LNCaP clone FGC (cell line): ENCODE measurements around the gene PTPN5.

Experiments
- DNase-seq: peaks from one replicate; pipeline ENCODE4 v3.0.0-alpha.2; 2011; ENCODE audit warnings: low read depth
- H3K4me3 ChIP-seq: 2 replicates; pipeline ENCODE4 v1.5.1; 2011; ENCODE audit warnings: mild to moderate bottlenecking, low read depth, low read length, control low read depth
- CTCF ChIP-seq: IDR thresholded peaks from 2 replicates; pipeline ENCODE4 v1.5.1; 2012; ENCODE audit warnings: mild to moderate bottlenecking; ENCODE audit not compliant: control insufficient read depth, insufficient read depth; ENCODE audit errors: extremely low read depth

The PTPN5 gene

GRCh38 chr11:18741783-18742182, 49.8 kb downstream of the PTPN5 start:
- H3K4me3 ChIP-seq, result no peak overlapping the region
- DNase-seq, result no peak
- TF ChIP-seq CTCF, result no peak

GRCh38 chr11:18739685-18740084, 51.9 kb downstream of the PTPN5 start:
- TF ChIP-seq CTCF, result peak; percentile 5; the same call in 1 of the 2 replicates
- no peak for DNase-seq

GRCh38 chr11:18737642-18738041, 54.0 kb downstream of the PTPN5 start:
- no peak for DNase-seq

More at GRCh38 chr11:18739685-18740084, 51.9 kb downstream of the PTPN5 start:
- H3K4me3 ChIP-seq, result no peak overlapping the region

GRCh38 chr11:18736590-18737148, 54.9 kb downstream of the PTPN5 start:
- no peak for DNase-seq
- no peak overlapping the region for H3K4me3 ChIP-seq
- no peak for TF ChIP-seq CTCF

More at GRCh38 chr11:18737642-18738041, 54.0 kb downstream of the PTPN5 start:
- no peak overlapping the region for H3K4me3 ChIP-seq
- no peak for TF ChIP-seq CTCF

- no peak overlapping the region for H3K4me3 ChIP-seq
- TF ChIP-seq CTCF, result no peak
- no peak for DNase-seq
Measured at GRCh38 chr11:18733202-18733601, 58.4 kb downstream of the PTPN5 start.

- TF ChIP-seq CTCF, result peak; percentile 94
- DNase-seq, result no peak
- no peak overlapping the region for H3K4me3 ChIP-seq
Measured at GRCh38 chr11:18731949-18732821, 59.4 kb downstream of the PTPN5 start.
